Spinal cord (tissue), 10 donors: ENCODE results near the gene ADGRF3. TPM values are rescaled to one million over a fixed set of nuclear protein-coding genes. Genes with fewer than 3 reads are reported as not detected.

Experiments
- DNase-seq, 6 donors: peaks; one replicate each; pipeline versions ENCODE4 v3.0.0 to v3.0.0-alpha.2; 2013 to 2015; ENCODE audit warnings: low spot score in 6 of 6, low read depth in 4 of 6
- H3K27ac ChIP-seq: one replicate; pipeline ENCODE4 v1.5.1; 2013; ENCODE audit warnings: low read depth, low read length, control low read depth
- H3K27me3 ChIP-seq: one replicate; pipeline ENCODE4 v1.6.1; 2013; ENCODE audit warnings: low read length; ENCODE audit not compliant: control insufficient read depth, insufficient read depth
- H3K36me3 ChIP-seq: one replicate; pipeline ENCODE4 v1.6.1; 2013; ENCODE audit warnings: low read length; ENCODE audit not compliant: control insufficient read depth, insufficient read depth
- H3K4me1 ChIP-seq: one replicate; pipeline ENCODE4 v1.6.1; 2013; ENCODE audit warnings: low read length; ENCODE audit not compliant: control insufficient read depth, insufficient read depth
- H3K4me3 ChIP-seq: one replicate; pipeline ENCODE4 v1.5.1; 2013; ENCODE audit warnings: low read depth, low read length, control low read depth
- H3K9me3 ChIP-seq: one replicate; pipeline ENCODE4 v1.6.1; 2013; ENCODE audit warnings: low read length; ENCODE audit not compliant: control insufficient read depth, insufficient read depth
- WGBS: methylation state at CpG from one replicate; pipeline ENCODE4 v1.1.5; 2013; ENCODE audit warnings: missing lambda C conversion rate; ENCODE audit not compliant: insufficient coverage; 5-methylcytosine and 5-hydroxymethylcytosine counted together
- polyA plus RNA-seq, 2 donors: library from polyadenylated mRNA; unstranded; fragments of 120-200 nt; gene quantifications; one replicate each; pipeline ENCODE4 v1.2.1, GENCODE V29; 2013; ENCODE audit not compliant: insufficient read length in 2 of 2
- total RNA-seq, 2 donors: library from RNA; depleted of rRNA in 1 of 2; stranded (reverse); fragments of 120-200 nt in 1 of 2; fragments of >200 nt in 1 of 2; gene quantifications; one replicate each; pipeline versions ENCODE4 v1.2.3 to v1.2.4, GENCODE V29; 2013 to 2014
- donor health status: healthy.

ADGRF3 gene
- total and polyA plus RNA-seq, 4 donors, result 0.10 to 0.72 (median 0.35) TPM

- no peak overlapping the region for H3K27ac ChIP-seq
- H3K27me3 ChIP-seq, result no peaks in the 10 kb centered on the region
- H3K4me3 ChIP-seq, result no peak overlapping the region
- 86% methylated on average over 1 of the region's 1 CpG for whole genome bisulfite sequencing
- no peak for DNase-seq
- no peaks in the 10 kb centered on the region for H3K9me3 ChIP-seq
- peaks cover 3% of the 10 kb centered on the region for H3K36me3 ChIP-seq
- no peaks in the 10 kb centered on the region for H3K4me1 ChIP-seq
Observed at GRCh38 chr2:26352892-26353291, 6.3 kb upstream of the ADGRF3 start.

- DNase-seq, result no peak
- Histone ChIP-seq H3K4me1 (no peaks in the 10 kb centered on the region), H3K4me3 (no peak overlapping the region), H3K9me3 (no peaks in the 10 kb centered on the region), H3K27ac (no peak overlapping the region), H3K36me3 (peaks cover 3% of the 10 kb centered on the region), H3K27me3 (no peaks in the 10 kb centered on the region)
- 91% methylated on average over 7 of the region's 10 CpGs for WGBS
Observed at GRCh38 chr2:26351375-26352090, 4.9 kb upstream of the ADGRF3 start.

- H3K4me1 ChIP-seq, result peaks cover under 1% of the 10 kb centered on the region
- no peaks in the 10 kb centered on the region for H3K27me3 ChIP-seq
- H3K27ac ChIP-seq, result no peak overlapping the region
- peaks cover 3% of the 10 kb centered on the region for H3K36me3 ChIP-seq
- no peaks in the 10 kb centered on the region for H3K9me3 ChIP-seq
- WGBS, result 100% methylated on average over 1 of the region's 3 CpGs
- DNase-seq, result no peak
- no peak overlapping the region for H3K4me3 ChIP-seq
Observed at GRCh38 chr2:26349690-26350089, 3.1 kb upstream of the ADGRF3 start.

GRCh38 chr2:26347286-26347865 is 787 bp upstream of the ADGRF3 start:
- Histone ChIP-seq H3K27me3 (no peaks in the 10 kb centered on the region), H3K36me3 (no peaks in the 10 kb centered on the region), H3K27ac (peak overlapping the region; percentile 84), H3K4me3 (peak overlapping the region; percentile 97), H3K9me3 (no peaks in the 10 kb centered on the region), H3K4me1 (peaks cover 8% of the 10 kb centered on the region)
- DNase-seq, result no peak
- WGBS, result 27% methylated on average over 3 of the region's 5 CpGs

- under 1% methylated on average over 80 of the region's 80 CpGs for WGBS
- Histone ChIP-seq H3K27me3 (no peaks in the 10 kb centered on the region), H3K27ac (peak within 1 kb of the TSS; percentile 96), H3K36me3 (no peaks in the 10 kb centered on the region), H3K4me3 (peak within 1 kb of the TSS; percentile 97), H3K9me3 (no peaks in the 10 kb centered on the region), H3K4me1 (peaks cover 8% of the 10 kb centered on the region)
- peak; percentile 99 to 100 (median 100) for DNase-seq
Observed at GRCh38 chr2:26345545-26346453, 790 bp downstream of the ADGRF3 start, which contains the start of gene SELENOI. Gene SELENOI (plus strand): TSS chr2:26346143. CDS start chr2:26346233, 90 bp downstream.

GRCh38 chr2:26345283-26345544 is 1.4 kb downstream of the ADGRF3 start:
- Histone ChIP-seq H3K4me3 (peak overlapping the region; percentile 97), H3K9me3 (no peaks in the 10 kb centered on the region), H3K27ac (peak overlapping the region; percentile 96), H3K36me3 (no peaks in the 10 kb centered on the region), H3K4me1 (peaks cover 8% of the 10 kb centered on the region), H3K27me3 (no peaks in the 10 kb centered on the region)
- WGBS, result 0% methylated on average over 7 of the region's 9 CpGs
- DNase-seq, result no peak

- Histone ChIP-seq H3K36me3 (no peaks in the 10 kb centered on the region), H3K4me3 (peak overlapping the region; percentile 97), H3K9me3 (no peaks in the 10 kb centered on the region), H3K4me1 (peaks cover 8% of the 10 kb centered on the region), H3K27me3 (no peaks in the 10 kb centered on the region), H3K27ac (peak overlapping the region; percentile 96)
- peak in 3 of 6 donors; percentile 21 to 78 (median 36) for DNase-seq
- 83% methylated on average over 6 of the region's 17 CpGs for WGBS
Observed at GRCh38 chr2:26344581-26345282, 1.9 kb downstream of the ADGRF3 start.

- no peak overlapping the region for H3K4me3 ChIP-seq
- H3K27me3 ChIP-seq, result no peaks in the 10 kb centered on the region
- 88% methylated on average over 3 of the region's 3 CpGs for WGBS
- H3K36me3 ChIP-seq, result no peaks in the 10 kb centered on the region
- H3K9me3 ChIP-seq, result no peaks in the 10 kb centered on the region
- no peak for DNase-seq
- H3K4me1 ChIP-seq, result peaks cover 8% of the 10 kb centered on the region
- H3K27ac ChIP-seq, result no peak overlapping the region
Observed at GRCh38 chr2:26340831-26341230, 5.8 kb downstream of the ADGRF3 start.

GRCh38 chr2:26337298-26337697 is 9.3 kb downstream of the ADGRF3 start:
- H3K27me3 ChIP-seq, result no peaks in the 10 kb centered on the region
- WGBS, result no CpG with 5 or more reads among the region's 2 CpGs
- H3K36me3 ChIP-seq, result no peaks in the 10 kb centered on the region
- H3K27ac ChIP-seq, result no peak overlapping the region
- H3K9me3 ChIP-seq, result no peaks in the 10 kb centered on the region
- no peak overlapping the region for H3K4me3 ChIP-seq
- no peak for DNase-seq
- H3K4me1 ChIP-seq, result no peaks in the 10 kb centered on the region
